Ramos (cell line): ENCODE data around the gene AGER.
"Not testable (repeated sequence)": the region's sequence is repeated elsewhere in the genome, so short reads cannot be mapped to it uniquely, and the experiment has no call there.

Experiments used
- in situ Hi-C: fragments of 300-500 bp; cut with MboI; formaldehyde crosslinking; loops from one replicate; pipeline ENCODE4 v1.14.3; 2022; ENCODE audit warnings: low sequenced_read_pairs; ENCODE audit not compliant: unreplicated experiment

AGER gene

GRCh38 chr6:32184084-32184640 lies at the start of gene AGER:
TSS of gene AGER (minus strand) at chr6:32184253. CDS start at chr6:32184222, 31 bp downstream.
- in situ Hi-C loops: no loop called here

GRCh38 chr6:32226434-32226833 lies 42.4 kb upstream of the AGER start:
- in situ Hi-C loops: loop anchor here (25.0 kb wide), 1 partner anchor 561 kb away; no protein-coding TSS in a partner anchor

- in situ Hi-C loops: loop anchor here (25.0 kb wide), 1 partner anchor 563 kb away; no protein-coding TSS in a partner anchor
These were observed 40.6 kb upstream of the AGER start for GRCh38 chr6:32224696-32225095.

- in situ Hi-C loops: no loop called here
These were observed 39.5 kb upstream of the AGER start, which contains the start of gene NOTCH4 for GRCh38 chr6:32223258-32224235. TSS of gene NOTCH4 (minus strand) at chr6:32224067. CDS start at chr6:32223928, 139 bp downstream.

GRCh38 chr6:32222333-32223230 lies 38.5 kb upstream of the AGER start:
- in situ Hi-C loops: no loop called here

GRCh38 chr6:32220021-32220420 lies 36.0 kb upstream of the AGER start:
- in situ Hi-C loops: no loop called here

GRCh38 chr6:32218167-32218566 lies 34.1 kb upstream of the AGER start:
- in situ Hi-C loops: no loop called here

GRCh38 chr6:32216998-32217397 lies 32.9 kb upstream of the AGER start:
- in situ Hi-C loops: no loop called here

- in situ Hi-C loops: no loop called here
These were observed 32.2 kb upstream of the AGER start for GRCh38 chr6:32216285-32216684.

GRCh38 chr6:32215617-32216016 lies 31.6 kb upstream of the AGER start:
- in situ Hi-C loops: no loop called here

GRCh38 chr6:32214126-32214525 lies 30.1 kb upstream of the AGER start:
- in situ Hi-C loops: no loop called here

- in situ Hi-C loops: no loop called here
These were observed 29.6 kb upstream of the AGER start for GRCh38 chr6:32213649-32214048.

- in situ Hi-C loops: no loop called here
These were observed 28.2 kb upstream of the AGER start for GRCh38 chr6:32212076-32212760.

GRCh38 chr6:32211432-32211831 lies 27.4 kb upstream of the AGER start:
- in situ Hi-C loops: not testable (repeated sequence)

- in situ Hi-C loops: no loop called here
These were observed 26.1 kb upstream of the AGER start for GRCh38 chr6:32210191-32210601.

- in situ Hi-C loops: no loop called here
These were observed 24.9 kb upstream of the AGER start for GRCh38 chr6:32208996-32209395.

GRCh38 chr6:32204268-32204715 lies 20.2 kb upstream of the AGER start:
- in situ Hi-C loops: no loop called here

GRCh38 chr6:32203426-32204267 lies 19.6 kb upstream of the AGER start:
- in situ Hi-C loops: no loop called here

- in situ Hi-C loops: no loop called here
These were observed 18.1 kb upstream of the AGER start for GRCh38 chr6:32202186-32202585.
